Measurements from ENCODE around the gene SERPINA4. TPM values are rescaled to one million over a fixed set of nuclear protein-coding genes. Genes with fewer than 3 reads are reported as not detected.

SERPINA4 gene
- total and polyA plus RNA-seq, 2 experiments from 2014 or later, result not detected

DNA sequence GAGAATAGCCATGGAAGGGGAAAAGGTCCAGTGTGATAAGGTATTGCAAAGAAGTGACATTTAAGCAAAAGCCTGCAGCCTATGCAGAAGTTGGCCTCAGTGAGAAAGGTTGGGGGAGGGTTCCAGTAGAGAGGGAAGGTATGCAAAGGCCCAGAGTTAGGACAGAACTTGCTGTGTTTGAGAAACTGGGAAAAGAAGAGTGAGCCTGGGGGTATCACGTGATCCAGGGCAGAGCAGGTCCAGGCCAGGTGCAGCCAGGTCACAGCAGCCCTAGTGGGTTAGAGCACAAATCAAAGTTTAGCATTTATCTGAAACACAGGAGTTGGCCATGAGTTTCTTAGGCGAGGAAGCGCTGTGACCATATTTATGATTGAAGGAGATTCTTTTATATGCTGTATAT lies 21.6 kb downstream of the SERPINA4 start:
- H3K4me3 ChIP-seq, result no peak overlapping the region
- no peaks in the 10 kb centered on the region for H4K20me1 ChIP-seq (replicated peaks; ENCODE audit: insufficient read depth)
- no peaks in the 10 kb centered on the region for H3K4me1 ChIP-seq (ENCODE audit: insufficient read depth)
- no peaks in the 10 kb centered on the region for H3K79me2 ChIP-seq (replicated peaks; ENCODE audit: insufficient read depth)
- no peak for DNase-seq (ENCODE audit: low spot score)
- no peak overlapping the region for H3K4me2 ChIP-seq
- no peak for ATAC-seq
- H3K27ac ChIP-seq (ENCODE audit: low read depth), result no peak overlapping the region
- H2AFZ ChIP-seq, result no peak overlapping the region
- no peaks in the 10 kb centered on the region for H3K9me2 ChIP-seq (ENCODE audit: insufficient read depth)
- no peaks in the 10 kb centered on the region for H3K27me3 ChIP-seq (ENCODE audit: insufficient read depth)
- Mint-ChIP-seq H3K4me3 (no peak overlapping the region), H3K27ac (no peak overlapping the region), H3K27me3 (ENCODE audit: insufficient read depth, low read depth, poor library complexity) (peaks cover 5% of the 10 kb centered on the region), H3K36me3 (ENCODE audit: low read depth) (peaks cover 8% of the 10 kb centered on the region; the same call in 2 of the 3 replicates), H3K9me3 (peaks cover 28% of the 10 kb centered on the region), H3K4me1 (peaks cover 6% of the 10 kb centered on the region; the same call in 2 of the 3 replicates)
- TF ChIP-seq ZNF331 (CRISPR knock-in tag; IDR thresholded peaks at IDR 0.05; ENCODE audit: low read depth) (no peak), CTCF (conservative IDR thresholded peaks at IDR 0.05; ENCODE audit: low read depth in 2 of 2) (no peak), CREB1 (CRISPR knock-in tag; IDR thresholded peaks at IDR 0.05; ENCODE audit: low read depth) (no peak), ZNF114 (CRISPR knock-in tag; IDR thresholded peaks at IDR 0.05) (no peak), ZNF462 (CRISPR knock-in tag; IDR thresholded peaks at IDR 0.05) (no peak), EZH2phosphoT487 (IDR thresholded peaks at IDR 0.05; ENCODE audit: unreplicated experiment) (no peak)
- TF ChIP-seq, protein P1, sequence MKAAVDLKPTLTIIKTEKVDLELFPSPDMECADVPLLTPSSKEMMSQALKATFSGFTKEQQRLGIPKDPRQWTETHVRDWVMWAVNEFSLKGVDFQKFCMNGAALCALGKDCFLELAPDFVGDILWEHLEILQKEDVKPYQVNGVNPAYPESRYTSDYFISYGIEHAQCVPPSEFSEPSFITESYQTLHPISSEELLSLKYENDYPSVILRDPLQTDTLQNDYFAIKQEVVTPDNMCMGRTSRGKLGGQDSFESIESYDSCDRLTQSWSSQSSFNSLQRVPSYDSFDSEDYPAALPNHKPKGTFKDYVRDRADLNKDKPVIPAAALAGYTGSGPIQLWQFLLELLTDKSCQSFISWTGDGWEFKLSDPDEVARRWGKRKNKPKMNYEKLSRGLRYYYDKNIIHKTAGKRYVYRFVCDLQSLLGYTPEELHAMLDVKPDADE (IDR thresholded peaks at IDR 0.05), result no peak
- H3F3A ChIP-seq (replicated peaks; ENCODE audit: low read depth), result no peaks in the 10 kb centered on the region
- H3K36me3 ChIP-seq (ENCODE audit: insufficient read depth), result no peaks in the 10 kb centered on the region

Measured in GM23338 (cell line).